SIG-M5 treated with dmso at 0.1 percent for 504 hours (cell line): ENCODE data around the gene CCR7.
"Not testable (repeated sequence)": the region's sequence is repeated elsewhere in the genome, so short reads cannot be mapped to it uniquely, and the experiment has no call there.

Source experiments
- DNase-seq: peaks from one replicate; lab custom pipeline; 2025; ENCODE audit not compliant: unreplicated experiment; lab: John Stamatoyannopoulos, UW

CCR7 gene

DNA sequence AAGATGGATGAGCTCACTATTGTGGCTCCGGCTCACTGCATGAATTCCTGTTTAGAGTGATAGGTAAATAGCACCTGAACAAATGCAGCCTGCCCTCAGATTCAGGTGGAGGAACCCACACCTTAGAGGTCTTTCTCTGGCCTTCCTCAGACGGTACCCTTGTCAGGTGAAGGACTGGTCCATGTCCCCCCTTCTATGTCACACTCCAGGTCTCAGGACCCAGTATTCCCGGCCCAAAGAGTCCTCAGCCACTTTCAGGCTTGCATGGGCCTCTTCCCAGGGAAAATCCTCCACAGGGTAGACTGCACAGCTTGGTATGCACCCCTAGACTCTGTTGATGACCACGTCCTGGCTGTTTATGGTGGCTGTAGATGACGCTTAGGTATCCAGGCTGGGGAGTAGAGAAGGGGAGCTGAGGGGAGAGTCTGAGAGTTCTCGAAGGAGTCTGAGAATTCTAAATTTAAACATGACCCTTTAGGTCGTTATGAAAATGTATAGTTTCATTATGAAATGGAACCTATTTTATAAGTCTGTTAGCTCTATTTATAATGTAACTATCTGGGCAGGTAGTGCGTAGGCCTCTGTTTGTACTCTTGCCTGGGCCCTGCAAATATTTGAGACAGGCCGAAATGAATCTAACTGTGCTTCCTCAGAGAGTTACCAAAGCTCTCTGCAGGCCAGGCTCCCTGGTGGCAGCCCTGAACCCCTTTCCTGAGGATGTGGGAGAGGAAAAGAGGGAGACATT, 32.5 kb upstream of the CCR7 start:
- DNase-seq: no peak

DNA sequence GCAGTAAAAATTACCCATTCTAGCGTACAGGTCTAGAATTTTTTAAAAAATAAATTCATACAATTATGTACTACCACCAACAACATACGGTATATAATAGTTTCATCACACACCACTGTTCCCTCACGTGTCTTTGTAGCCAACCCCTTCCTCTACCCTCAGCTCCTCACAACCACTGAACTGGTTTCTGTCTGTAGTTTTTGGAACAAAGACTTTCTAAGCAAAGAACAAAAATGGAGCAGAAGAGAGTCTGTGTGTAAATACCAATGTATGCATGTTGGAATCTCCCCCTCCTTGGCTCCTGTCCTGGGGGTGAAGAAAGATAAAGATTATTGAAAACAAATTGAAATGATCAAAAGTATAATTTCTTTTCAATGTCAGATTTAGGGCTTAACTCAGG, 31.9 kb upstream of the CCR7 start:
- no peak for DNase-seq

DNA sequence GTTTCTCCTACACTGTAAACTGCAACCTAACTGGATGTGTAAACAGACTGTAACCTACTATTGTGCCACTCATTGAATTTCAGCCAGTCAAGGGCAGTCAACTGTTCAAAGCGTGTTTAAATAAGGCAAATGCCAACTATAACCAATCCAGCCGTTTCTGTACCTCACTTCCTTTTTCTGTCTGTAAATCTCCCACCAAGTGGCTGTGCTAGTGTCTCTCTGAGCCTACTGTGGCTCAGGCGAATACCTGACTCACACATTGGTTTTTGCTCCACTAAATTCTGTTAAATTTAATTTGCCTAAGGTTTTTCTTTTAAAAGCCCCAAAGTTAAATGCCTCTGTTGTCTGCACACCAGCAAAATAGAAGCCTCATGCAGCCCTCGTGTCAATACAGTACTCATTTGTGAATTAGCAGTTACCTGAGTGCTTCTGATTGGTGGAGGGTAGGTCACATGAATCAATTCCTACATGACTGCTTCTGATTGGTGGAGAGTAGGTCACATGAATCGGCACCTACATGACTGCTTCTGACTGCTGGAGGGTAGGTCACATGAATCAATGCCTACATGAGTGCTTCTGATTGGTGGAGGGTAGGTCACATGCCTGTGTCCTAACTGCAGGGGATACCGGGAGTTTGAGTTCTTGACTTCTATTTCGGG, 31.1 kb upstream of the CCR7 start:
- peak; percentile 55 for DNase-seq

DNA sequence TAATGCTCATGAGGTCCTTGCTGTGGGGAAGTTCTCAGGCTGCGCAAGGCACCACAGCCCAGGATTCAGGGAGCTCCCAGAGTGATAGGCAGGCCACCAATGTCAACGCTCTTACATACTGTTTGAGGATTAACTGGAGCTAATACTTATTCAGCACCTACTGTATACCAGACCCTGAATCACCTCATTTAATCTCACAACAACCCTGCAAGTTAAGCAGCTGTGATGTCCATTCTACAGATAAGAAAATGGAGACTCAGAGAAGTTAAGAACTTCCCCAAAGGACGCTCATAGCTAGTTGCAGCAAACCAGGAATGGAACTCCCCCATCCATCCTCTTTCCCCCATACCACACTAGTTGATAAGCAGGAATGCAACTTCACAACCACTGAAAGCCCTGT, 25.5 kb upstream of the CCR7 start:
- no peak for DNase-seq

DNA sequence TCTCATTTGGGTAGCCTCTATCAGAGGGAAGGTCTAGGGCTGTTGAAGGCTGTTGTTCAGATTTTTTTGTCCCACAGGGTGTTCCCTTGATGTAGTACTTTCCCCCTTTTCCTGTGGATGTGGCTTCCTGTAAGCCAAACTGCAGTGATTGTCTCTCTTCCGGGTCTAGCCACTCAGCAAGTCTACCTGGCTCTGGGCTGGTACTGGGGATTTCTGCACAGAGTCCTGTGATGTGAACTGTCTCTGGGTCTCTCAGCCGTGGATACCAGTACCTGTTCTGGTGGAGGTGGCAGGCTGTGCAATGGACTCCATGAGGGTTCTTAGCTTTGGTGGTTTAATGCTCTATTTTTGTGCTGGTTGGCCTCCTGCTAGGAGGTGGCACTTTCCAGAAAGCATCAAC, 23.3 kb upstream of the CCR7 start:
- DNase-seq: no peak

DNA sequence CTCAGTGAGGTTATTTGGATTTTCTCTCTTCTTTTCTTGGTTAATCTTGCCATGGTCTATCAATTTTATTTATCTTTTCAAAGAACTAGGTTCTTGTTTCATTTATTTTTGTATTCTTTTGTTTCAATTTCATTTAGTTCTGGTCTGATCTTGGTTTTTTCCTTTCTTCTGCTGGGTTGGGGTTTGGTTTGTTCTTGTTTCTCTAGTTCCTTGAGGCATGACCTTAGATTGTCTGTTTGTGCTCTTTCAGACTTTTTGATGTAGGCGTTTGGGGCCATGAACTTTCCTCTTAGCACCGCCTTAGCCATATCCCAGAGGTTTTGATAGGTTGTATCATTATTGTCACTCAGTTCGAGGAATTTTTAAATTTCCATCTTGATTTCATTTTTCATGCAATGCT, 21.0 kb upstream of the CCR7 start:
- not testable (repeated sequence) for DNase-seq

DNA sequence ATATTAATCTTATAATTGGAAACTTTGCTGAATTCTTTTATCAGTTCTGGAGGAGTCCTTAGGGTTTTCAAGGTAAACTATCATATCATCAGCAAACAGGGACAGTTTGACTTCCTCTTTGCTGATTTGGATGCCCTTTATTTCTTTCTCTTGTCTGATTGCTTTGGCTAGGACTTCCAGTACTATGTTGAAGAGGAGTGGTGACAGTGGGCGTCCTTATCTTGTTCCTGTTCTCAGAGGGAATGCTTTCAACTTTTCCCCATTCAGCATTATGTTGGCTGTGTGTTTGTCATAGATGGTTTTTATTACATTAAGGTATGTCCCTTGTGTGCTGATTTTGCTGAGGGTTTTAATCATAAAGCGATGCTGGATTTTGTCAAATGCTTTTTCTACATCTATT, 19.7 kb upstream of the CCR7 start:
- DNase-seq: not testable (repeated sequence)

DNA sequence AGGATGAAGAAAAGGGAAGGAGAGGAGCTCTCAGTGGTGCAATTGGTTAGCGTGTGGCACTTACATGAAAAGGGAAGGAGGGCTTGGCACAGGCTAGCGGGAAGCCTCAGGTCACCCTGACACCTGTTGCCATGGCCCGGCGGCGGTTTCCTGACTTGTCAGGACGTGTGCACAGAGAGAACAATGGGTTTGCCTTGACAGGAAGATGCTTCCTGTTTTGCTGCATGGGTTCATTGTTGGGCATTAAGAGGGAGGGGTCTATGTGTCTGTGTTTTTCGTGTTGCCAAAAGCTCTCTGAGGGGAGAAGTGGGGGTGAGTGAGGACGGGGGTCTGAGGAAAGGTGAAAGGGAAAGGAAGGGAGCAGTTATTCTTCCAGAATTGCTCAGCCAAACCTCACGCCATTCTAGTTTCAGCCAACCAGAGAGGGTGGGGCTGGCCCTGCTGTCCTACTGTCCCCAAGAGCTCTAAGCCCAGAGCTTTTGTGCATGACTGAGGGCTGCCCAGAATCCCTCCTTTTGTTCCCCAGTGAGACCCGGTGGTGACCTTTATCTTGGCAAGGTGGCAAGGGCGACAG, 17.1 kb upstream of the CCR7 start:
- DNase-seq: peak; percentile 22

DNA sequence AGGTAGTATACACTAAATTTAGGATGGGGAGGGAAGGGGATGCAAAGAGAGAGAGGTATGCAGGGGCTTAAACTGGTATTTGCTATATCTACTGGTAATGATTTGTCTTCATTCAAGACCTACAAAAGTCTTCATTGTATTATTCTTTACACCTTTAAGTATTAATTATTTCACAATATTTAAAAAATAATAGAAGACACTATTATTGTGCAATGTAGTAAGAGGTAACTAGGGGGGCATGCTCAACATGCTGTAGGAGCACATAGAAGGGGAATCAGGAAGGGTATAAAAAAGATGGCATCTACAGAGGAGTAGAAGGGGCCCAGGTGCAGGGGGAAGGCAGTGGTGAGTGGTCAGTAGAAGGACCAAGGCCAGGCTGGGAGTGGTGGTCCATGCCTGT, 14.9 kb upstream of the CCR7 start:
- DNase-seq: no peak

DNA sequence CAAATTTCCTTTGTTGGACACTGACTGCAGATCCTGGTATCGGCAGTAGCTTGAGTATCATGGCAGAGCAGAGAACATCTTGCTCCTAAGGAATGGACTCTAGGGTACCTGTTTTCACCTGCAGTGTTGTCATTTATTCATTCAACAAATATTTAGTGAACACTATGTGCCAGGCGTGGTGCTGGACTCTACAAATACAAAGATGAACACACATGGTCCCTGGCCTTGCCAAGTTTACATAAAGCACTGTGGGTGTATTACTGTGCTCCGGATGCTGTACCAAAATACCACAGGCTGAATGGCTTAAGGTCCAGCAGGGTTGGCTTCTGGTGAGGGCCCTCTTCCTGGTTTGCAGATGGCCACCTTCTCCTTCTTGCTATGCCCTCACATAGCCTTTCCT, 14.2 kb upstream of the CCR7 start:
- no peak for DNase-seq

DNA sequence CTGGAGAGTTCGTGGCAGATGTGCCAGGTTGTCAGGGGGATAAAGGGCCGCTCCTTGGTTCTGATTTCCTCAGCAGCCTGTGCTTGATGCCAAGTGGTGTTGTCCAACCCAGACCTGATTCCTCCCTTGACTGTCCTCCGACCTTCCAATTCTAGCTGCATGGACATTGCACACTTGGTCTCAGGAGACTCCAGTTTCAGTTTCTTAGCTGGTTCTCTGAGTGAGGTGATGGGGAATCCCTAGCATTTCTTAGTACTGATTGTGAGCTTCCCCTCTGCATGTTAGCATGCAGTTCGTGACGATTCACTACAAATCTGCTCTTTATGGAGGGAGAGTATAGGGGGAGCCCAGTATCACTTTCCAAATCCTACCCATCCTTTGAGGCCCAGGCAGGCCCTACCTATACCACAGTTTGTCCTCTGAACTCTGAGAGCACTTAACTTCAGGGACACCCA, 12.4 kb upstream of the CCR7 start:
- no peak for DNase-seq

DNA sequence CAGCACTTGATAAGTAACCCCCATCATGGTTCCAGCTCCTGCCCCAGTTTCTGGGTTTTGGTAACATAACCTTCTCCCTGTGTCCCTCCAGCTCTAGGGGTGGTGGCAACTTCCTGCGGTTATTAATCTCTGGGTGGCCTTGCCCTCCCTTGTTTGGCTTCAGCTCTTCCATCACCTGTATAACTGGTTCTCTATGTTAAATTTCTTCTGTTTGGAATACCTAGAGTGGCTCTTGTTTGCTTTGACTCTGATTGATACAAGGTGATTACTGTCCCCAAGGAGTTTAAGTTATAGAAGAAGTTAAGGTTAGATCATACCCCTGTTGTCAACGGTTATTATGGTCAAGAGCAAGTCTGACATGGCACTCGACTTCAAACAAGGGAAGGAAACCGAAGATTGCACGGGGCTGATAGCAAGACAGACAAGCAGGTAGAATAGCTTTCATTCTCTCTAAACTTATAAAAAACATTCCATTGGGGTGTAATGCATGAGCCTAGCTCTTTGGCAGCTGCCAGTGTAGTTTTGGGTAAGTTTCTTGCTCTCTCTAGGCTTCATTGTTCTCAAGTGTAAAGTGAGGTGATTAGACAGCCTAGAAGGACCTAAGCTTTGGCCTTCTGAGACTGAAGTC, 11.0 kb upstream of the CCR7 start:
- DNase-seq: peak; percentile 20

DNA sequence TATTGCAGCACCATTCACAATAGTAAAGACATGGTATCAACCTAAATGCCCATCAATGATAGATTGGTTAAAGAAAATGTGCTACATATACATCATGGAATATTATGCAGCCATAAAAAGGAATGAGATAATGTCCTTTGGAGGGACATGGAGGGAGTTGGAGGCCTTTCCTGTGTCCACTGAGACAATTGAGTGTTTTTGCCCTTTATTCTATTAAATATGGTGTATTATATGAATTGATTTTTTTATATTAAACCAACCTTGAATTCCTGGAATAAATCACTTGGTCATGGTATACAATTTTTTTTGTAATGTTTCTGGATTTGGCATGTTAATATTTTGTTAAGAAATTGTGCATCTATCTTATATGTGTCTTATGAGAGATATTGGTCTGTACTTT, 9.0 kb upstream of the CCR7 start:
- no peak for DNase-seq

DNA sequence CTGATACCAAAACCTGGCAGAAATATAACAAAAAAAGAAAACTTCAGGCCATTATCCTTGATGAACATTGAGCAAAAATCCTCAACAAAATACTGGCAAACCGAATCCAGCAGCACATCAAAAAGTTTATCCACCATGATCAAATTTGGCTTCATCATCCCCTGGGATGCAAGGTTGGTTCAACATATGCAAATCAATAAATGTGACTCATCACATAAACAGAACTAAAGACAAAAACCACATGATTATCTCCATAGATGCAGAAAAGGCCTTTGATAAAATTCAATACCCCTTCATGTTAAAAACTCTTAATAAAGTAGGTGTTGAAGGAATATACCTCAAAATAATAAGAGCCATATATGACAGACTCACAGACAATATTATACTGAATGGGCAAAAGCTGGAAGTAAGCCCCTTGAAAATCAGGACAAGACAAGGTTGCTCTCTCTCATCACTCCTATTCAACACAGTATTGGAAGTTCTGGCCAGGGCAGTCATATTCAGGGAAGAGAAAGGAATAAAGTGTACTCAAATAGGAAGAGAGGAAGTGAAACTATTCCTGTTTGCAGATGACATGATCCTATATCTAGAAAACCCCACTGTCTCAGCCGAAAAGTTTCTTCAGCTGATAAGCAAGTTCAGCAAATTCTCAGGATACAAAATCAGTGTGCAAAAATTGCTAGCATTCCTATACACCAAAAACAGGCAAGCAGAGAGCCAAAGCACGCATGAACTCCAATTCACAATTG, 7.1 kb upstream of the CCR7 start:
- DNase-seq: peak; percentile 20

DNA sequence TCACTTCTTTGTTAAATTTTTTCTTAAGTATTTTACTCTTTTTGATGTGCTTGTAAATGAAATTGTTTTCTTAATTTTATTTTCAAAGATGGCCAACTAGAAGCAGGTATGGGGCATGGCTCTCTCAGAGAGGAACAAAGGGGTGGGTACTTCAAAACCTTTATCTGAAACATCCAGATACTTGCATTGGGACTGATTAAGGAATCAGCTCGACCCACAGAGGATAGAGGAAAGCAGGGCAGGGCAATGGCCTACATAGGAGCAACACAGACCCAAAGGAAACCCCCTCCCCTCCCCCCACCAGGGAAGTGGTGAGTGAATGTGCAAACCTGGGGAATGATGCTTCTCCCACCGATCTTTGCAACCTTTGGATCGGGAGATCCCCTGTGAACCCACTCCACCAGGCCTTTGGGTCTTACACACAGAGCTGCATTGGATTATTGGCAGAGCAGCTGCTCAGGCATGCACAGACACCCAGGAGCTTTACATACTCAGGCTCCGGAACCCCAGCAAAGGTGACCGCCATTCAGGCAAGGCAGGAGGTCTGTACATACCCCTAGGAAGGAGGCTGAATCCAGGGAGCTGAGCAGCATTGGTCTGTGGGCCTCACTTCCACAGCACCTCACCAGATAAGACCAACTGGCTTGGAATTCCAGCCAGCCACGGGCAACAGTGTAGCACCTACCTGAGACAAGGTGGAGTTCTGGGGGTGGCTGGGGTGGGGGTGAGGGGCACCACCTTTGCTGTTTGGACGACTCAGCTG, 3.0 kb upstream of the CCR7 start:
- DNase-seq: no peak

DNA sequence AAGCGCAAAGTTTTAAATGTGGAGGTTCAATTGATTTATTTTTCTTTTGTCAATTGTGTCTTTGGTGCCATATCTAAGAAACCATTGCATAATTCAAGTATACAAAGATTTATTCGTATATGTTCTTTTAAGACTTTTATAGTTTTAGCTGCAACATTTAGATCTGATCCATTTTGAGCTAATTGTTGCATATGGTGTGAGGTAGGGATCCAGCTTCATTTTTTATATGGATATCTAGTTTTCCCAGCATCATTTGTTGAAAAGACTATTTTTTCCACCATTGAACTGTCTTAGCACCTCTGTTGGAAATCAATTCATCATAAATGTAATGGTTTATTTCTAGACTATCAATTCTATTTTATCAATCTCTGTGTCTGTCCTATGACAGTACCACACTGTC, 2.1 kb upstream of the CCR7 start:
- DNase-seq: no peak

DNA sequence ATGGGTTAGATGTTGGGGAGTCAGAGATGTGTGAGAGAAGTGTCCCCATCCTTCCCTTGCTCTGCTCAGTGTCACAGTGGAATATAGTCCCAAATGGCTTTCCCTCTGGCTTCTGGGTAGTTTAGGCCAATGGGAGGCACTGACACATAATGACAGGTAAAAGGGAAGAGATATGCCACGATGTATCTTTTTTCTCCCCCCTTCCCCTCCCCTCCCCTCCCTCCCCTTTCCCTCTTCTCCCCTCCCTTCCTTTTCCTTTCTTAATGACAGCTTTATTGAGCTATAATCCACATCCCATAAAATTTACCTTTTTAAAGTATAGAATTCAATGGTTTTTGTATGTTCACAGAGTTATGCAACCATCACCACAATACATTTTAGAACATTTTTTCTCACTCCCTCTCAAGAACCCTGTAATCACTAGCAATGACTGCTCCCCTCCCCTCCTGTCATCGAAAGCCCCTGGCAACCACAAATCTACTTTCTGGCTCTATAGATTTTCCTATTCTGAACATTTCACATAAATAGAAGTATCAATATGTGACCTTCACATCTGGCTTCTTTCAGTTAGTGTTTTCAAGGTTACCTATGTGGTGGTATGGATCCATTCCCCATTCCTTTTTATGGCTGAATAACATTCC, 617 bp upstream of the CCR7 start:
- DNase-seq: no peak

DNA sequence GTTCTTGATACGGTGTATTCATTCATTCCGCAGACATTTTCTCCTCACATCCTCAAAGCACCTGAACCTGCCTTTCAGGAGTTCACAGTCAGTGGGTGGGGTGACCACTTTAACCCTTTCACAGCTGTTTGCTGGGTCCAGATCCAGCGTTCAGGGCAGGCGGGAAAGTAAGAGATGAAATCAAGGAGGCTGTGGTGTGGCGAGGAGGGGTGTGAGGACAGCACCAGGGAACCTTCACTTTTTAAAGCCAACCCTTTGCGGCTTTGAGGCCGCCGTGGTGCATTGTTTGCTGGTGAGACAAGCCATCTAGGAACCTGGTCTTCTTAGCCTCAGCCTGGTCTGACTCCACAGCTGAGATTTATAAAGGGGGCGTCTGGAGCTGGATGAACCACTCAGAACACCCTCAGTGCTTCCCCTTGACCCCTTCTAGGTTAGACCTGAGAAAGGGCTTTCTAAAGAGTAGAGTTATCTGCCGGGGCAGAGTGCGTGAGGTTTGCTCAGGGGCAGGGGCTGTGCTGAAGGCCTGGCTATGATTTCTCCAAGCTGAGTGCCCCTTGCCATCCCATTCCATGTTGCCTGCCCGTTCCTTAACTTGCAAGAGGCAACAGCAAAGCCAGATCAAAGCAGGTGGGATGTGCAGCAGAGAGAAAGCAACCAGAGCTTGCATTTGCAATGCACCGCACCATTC, 933 bp downstream of the CCR7 start:
- DNase-seq: no peak

DNA sequence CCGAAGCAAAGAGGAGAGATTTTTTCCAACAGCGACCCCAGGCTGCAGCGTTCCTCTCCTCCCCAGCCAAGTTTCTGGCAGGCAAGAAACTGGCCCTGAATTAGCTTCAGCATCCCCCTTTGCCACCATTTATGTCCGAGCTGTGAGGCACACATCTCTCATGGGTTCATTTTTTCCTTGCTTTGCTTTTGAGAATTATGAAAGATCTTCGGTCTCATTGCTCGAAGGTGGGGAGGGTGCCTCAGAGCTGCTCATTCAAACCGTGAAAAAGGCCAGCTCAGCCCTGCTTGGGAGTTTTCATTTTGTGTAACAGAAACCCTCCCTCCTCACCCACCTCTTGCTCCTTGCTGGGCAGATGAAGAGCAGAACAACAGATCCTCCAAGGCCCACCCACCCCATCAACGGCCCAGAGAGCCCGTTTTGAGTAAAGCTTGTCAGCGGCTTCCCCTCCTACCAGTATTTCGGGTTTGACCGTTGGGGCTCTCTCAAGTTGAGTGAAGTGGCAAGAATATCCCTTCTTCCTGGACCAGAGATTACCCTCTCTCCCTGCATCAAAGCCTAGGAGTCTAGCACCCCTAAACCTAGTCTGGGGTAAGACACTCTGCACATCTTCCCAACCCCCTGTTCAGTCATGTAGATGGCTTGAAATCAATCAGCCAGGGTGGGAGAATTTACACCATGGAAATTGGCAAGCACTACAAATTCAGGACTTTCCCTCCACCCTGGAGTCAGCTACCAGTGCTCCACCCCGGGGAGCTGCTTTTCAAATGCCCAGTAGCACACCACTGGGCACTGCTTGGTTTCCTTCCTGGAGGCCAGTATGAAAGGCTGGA, 1.8 kb downstream of the CCR7 start:
- no peak for DNase-seq
